GM23248 (cell line): ENCODE data around the gene SLC22A13.

Experiments used
- EZH2 ChIP-seq: fragments of 200-600 bp; sonication (generic); IDR thresholded peaks from 2 replicates; pipeline ENCODE4 v1.6.1; 2018; ENCODE audit warnings: antibody characterized with exemption, mild to moderate bottlenecking; ENCODE audit not compliant: insufficient read depth, poor library complexity, severe bottlenecking
- EZH2phosphoT487 ChIP-seq: fragments of 200-600 bp; sonication (generic); IDR thresholded peaks from 2 replicates; pipeline ENCODE4 v1.6.1; 2018; ENCODE audit warnings: antibody characterized with exemption, moderate library complexity, mild to moderate bottlenecking, low read depth; ENCODE audit not compliant: insufficient read depth

DNA sequence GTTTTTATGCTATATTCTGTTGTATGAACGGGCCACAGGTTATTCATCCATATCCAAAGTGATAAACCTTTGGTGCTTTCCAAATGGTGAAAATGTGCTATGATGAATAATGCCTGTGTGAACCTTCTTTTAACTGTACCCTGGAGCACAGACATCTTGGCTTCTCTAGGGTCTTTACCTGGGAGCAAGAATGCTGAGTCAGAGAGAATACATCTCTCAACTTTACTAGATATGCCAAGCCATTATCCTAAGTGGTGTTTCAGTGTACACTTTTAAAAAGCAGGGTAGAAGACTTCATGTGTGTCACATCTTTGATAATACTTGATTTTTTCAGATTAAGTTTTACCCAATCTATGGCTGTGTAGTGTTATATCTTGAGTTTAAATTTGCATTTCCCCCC lies 57.4 kb downstream of the SLC22A13 start:
- TF ChIP-seq EZH2 (no peak), EZH2phosphoT487 (no peak)
